Upper lobe of left lung (tissue), 4 donors: ENCODE data around the gene SFTPB.

Source experiments
- CTCF ChIP-seq, 6 experiments: fragments of 450-650 bp in 4 of 6; fragments of 200-600 bp in 2 of 6; sonication (generic) in 2 of 6; IDR thresholded peaks; one replicate each; pipeline ENCODE4 v1.5.1; 2016 to 2019; ENCODE audit warnings: antibody characterized with exemption in 6 of 6
- EP300 ChIP-seq, 4 donors: sonication (generic); formaldehyde crosslinking; IDR thresholded peaks; one replicate each; pipeline ENCODE4 v1.5.1; 2017; ENCODE audit warnings: antibody characterized with exemption in 4 of 4, control low read depth in 2 of 4

- TF ChIP-seq CTCF (IDR thresholded peaks at IDR 0.05) (no peak), EP300 (IDR thresholded peaks at IDR 0.05) (no peak)
Measured at GRCh38 chr2:85684380-85684779, 16.4 kb upstream of the SFTPB start.
